Effector memory CD8-positive, alpha-beta T cell (primary cell): ENCODE data around the gene GDI2.
"Not testable (repeated sequence)": the region's sequence is repeated elsewhere in the genome, so short reads cannot be mapped to it uniquely, and the experiment has no call there.

ENCODE experiments used
- ATAC-seq: fragments of 150-1000 bp; cut with Tn5 transposase; replicated peaks from 2 replicates; pipeline ENCODE4 v1.10.0; 2021; ENCODE audit warnings: mild to moderate bottlenecking, moderate library complexity
- DNase-seq, 3 experiments: peaks; one replicate each; pipeline ENCODE4 v3.0.0; 2021
- H3K27ac Mint-ChIP-seq, 2 donors: one replicate each; pipeline ENCODE4 v1.8.0; 2022; ENCODE audit warnings: mild to moderate bottlenecking in 2 of 2, mixed read lengths in 2 of 2, moderate library complexity in 2 of 2
- H3K27me3 Mint-ChIP-seq, 2 donors: one replicate each; pipeline ENCODE4 v1.8.0; 2022; ENCODE audit warnings: mixed read lengths in 2 of 2
- H3K36me3 Mint-ChIP-seq: one replicate; pipeline ENCODE4 v1.8.0; 2022; ENCODE audit warnings: mild to moderate bottlenecking, moderate library complexity, mixed read lengths; ENCODE audit not compliant: insufficient read depth
- H3K4me1 Mint-ChIP-seq, 2 donors: one replicate each; pipeline ENCODE4 v1.8.0; 2022; ENCODE audit warnings: low read depth in 2 of 2, mixed read lengths in 2 of 2
- H3K4me3 Mint-ChIP-seq, 2 donors: one replicate each; pipeline ENCODE4 v1.8.0; 2022; ENCODE audit warnings: mild to moderate bottlenecking in 2 of 2, mixed read lengths in 2 of 2, moderate library complexity in 2 of 2
- H3K9me3 Mint-ChIP-seq, 2 donors: one replicate each; pipeline ENCODE4 v1.8.0; 2022; ENCODE audit warnings: mixed read lengths in 2 of 2

GDI2 gene

GRCh38 chr10:5789626-5790025 is 23.6 kb downstream of the GDI2 start:
- ATAC-seq (no peak), DNase-seq (no peak)
- Mint-ChIP-seq H3K4me1 (peaks cover 4 to 20% of the 10 kb centered on the region in 2 donors), H3K27ac (peak overlapping the region in 1 of 2 donors; percentile 23), H3K36me3 (peaks cover 88% of the 10 kb centered on the region), H3K9me3 (no peaks in the 10 kb centered on the region), H3K27me3 (no peaks in the 10 kb centered on the region), H3K4me3 (no peak overlapping the region)

GRCh38 chr10:5788969-5789368 is 24.3 kb downstream of the GDI2 start:
- no peaks in the 10 kb centered on the region for H3K9me3 Mint-ChIP-seq
- peak overlapping the region in 1 of 2 donors; percentile 73 for H3K27ac Mint-ChIP-seq
- peaks cover 4 to 26% of the 10 kb centered on the region in 2 donors for H3K4me1 Mint-ChIP-seq
- no peak for DNase-seq
- H3K36me3 Mint-ChIP-seq = peaks cover 88% of the 10 kb centered on the region
- H3K4me3 Mint-ChIP-seq = no peak overlapping the region
- no peak for ATAC-seq
- no peaks in the 10 kb centered on the region for H3K27me3 Mint-ChIP-seq

- ATAC-seq (no peak), DNase-seq (no peak)
- Mint-ChIP-seq H3K27me3 (no peaks in the 10 kb centered on the region), H3K36me3 (peaks cover 82% of the 10 kb centered on the region), H3K9me3 (no peaks in the 10 kb centered on the region), H3K4me1 (peaks cover 6 to 54% of the 10 kb centered on the region in 2 donors), H3K27ac (peak overlapping the region; percentile 41 to 62), H3K4me3 (no peak overlapping the region)
Measured at GRCh38 chr10:5783300-5783699, 29.9 kb downstream of the GDI2 start.

GRCh38 chr10:5782174-5782573 is 31.1 kb downstream of the GDI2 start:
- ATAC-seq (no peak), DNase-seq (no peak)
- H3K4me3 Mint-ChIP-seq = no peak overlapping the region
- no peaks in the 10 kb centered on the region for H3K9me3 Mint-ChIP-seq
- H3K27me3 Mint-ChIP-seq = no peaks in the 10 kb centered on the region
- peak overlapping the region; percentile 38 to 41 for H3K27ac Mint-ChIP-seq
- peaks cover 76% of the 10 kb centered on the region for H3K36me3 Mint-ChIP-seq
- peaks cover 4 to 49% of the 10 kb centered on the region in 2 donors for H3K4me1 Mint-ChIP-seq

- Mint-ChIP-seq H3K27ac (peak overlapping the region in 1 of 2 donors; percentile 72), H3K4me1 (peaks cover 17 to 65% of the 10 kb centered on the region in 2 donors), H3K4me3 (no peak overlapping the region), H3K27me3 (no peaks in the 10 kb centered on the region), H3K36me3 (peaks cover 60% of the 10 kb centered on the region), H3K9me3 (no peaks in the 10 kb centered on the region)
- no peak for DNase-seq
- ATAC-seq = no peak
Measured at GRCh38 chr10:5779730-5780129, 33.5 kb downstream of the GDI2 start.

GRCh38 chr10:5777758-5778157 is 35.5 kb downstream of the GDI2 start:
- H3K9me3 Mint-ChIP-seq, ATAC-seq: not testable (repeated sequence)
- peaks cover 22 to 56% of the 10 kb centered on the region in 2 donors for H3K4me1 Mint-ChIP-seq

GRCh38 chr10:5776881-5777197 is 36.4 kb downstream of the GDI2 start:
- peaks cover 22 to 48% of the 10 kb centered on the region in 2 donors for H3K4me1 Mint-ChIP-seq
- H3K4me3 Mint-ChIP-seq = no peak overlapping the region
- peak overlapping the region; percentile 82 to 94 for H3K27ac Mint-ChIP-seq
- no peak for ATAC-seq
- H3K9me3 Mint-ChIP-seq = no peaks in the 10 kb centered on the region
- H3K36me3 Mint-ChIP-seq = peaks cover 46% of the 10 kb centered on the region
- H3K27me3 Mint-ChIP-seq = no peaks in the 10 kb centered on the region
- DNase-seq = no peak

More at GRCh38 chr10:5777758-5778157, 35.5 kb downstream of the GDI2 start:
- Mint-ChIP-seq H3K36me3 (peaks cover 53% of the 10 kb centered on the region), H3K27ac (peak overlapping the region in 1 of 2 donors; percentile 25)
- H3K4me3 Mint-ChIP-seq, DNase-seq, H3K27me3 Mint-ChIP-seq: not testable (repeated sequence)

- H3K36me3 Mint-ChIP-seq = peaks cover 47% of the 10 kb centered on the region
- peak overlapping the region; percentile 82 to 94 for H3K27ac Mint-ChIP-seq
- peaks cover 22 to 47% of the 10 kb centered on the region in 2 donors for H3K4me1 Mint-ChIP-seq
- DNase-seq (no peak), ATAC-seq (no peak)
- H3K4me3 Mint-ChIP-seq = peak overlapping the region; percentile 21 to 47
- no peaks in the 10 kb centered on the region for H3K27me3 Mint-ChIP-seq
- no peaks in the 10 kb centered on the region for H3K9me3 Mint-ChIP-seq
Measured at GRCh38 chr10:5776136-5776880, 36.9 kb downstream of the GDI2 start.

GRCh38 chr10:5775685-5776084 is 37.5 kb downstream of the GDI2 start:
- Mint-ChIP-seq H3K4me1 (peaks cover 20 to 42% of the 10 kb centered on the region in 2 donors), H3K27ac (peak overlapping the region; percentile 82 to 94), H3K9me3 (no peaks in the 10 kb centered on the region), H3K27me3 (no peaks in the 10 kb centered on the region), H3K4me3 (peak overlapping the region; percentile 21 to 47), H3K36me3 (peaks cover 46% of the 10 kb centered on the region)
- ATAC-seq (peak; percentile 99), DNase-seq (peak; percentile 54 to 65 (median 58))

- no peaks in the 10 kb centered on the region for H3K27me3 Mint-ChIP-seq
- DNase-seq (no peak), ATAC-seq (no peak)
- peak overlapping the region; percentile 82 to 94 for H3K27ac Mint-ChIP-seq
- no peaks in the 10 kb centered on the region for H3K9me3 Mint-ChIP-seq
- H3K4me3 Mint-ChIP-seq = peak overlapping the region; percentile 21 to 47
- H3K4me1 Mint-ChIP-seq = peaks cover 20 to 42% of the 10 kb centered on the region in 2 donors
- H3K36me3 Mint-ChIP-seq = peaks cover 50% of the 10 kb centered on the region
Measured at GRCh38 chr10:5774987-5775620, 38.1 kb downstream of the GDI2 start.

- H3K4me1 Mint-ChIP-seq = peaks cover 3 to 8% of the 10 kb centered on the region in 2 donors
- DNase-seq = no peak
- H3K27ac Mint-ChIP-seq = peak overlapping the region; percentile 20 to 71
- ATAC-seq = no peak
- H3K27me3 Mint-ChIP-seq = no peaks in the 10 kb centered on the region
- H3K9me3 Mint-ChIP-seq = no peaks in the 10 kb centered on the region
- peaks cover 67% of the 10 kb centered on the region for H3K36me3 Mint-ChIP-seq
- H3K4me3 Mint-ChIP-seq = no peak overlapping the region
Measured at GRCh38 chr10:5766189-5766588, 47.0 kb downstream of the GDI2 start.

- no peak overlapping the region for H3K4me3 Mint-ChIP-seq
- DNase-seq = no peak
- no peaks in the 10 kb centered on the region for H3K27me3 Mint-ChIP-seq
- H3K27ac Mint-ChIP-seq = peak overlapping the region in 1 of 2 donors; percentile 20
- no peak for ATAC-seq
- peaks cover 3 to 8% of the 10 kb centered on the region in 2 donors for H3K4me1 Mint-ChIP-seq
- H3K9me3 Mint-ChIP-seq = no peaks in the 10 kb centered on the region
- peaks cover 69% of the 10 kb centered on the region for H3K36me3 Mint-ChIP-seq
Measured at GRCh38 chr10:5765617-5766016, 47.6 kb downstream of the GDI2 start.

- ATAC-seq (no peak), DNase-seq (no peak)
- peaks cover 3 to 8% of the 10 kb centered on the region in 2 donors for H3K4me1 Mint-ChIP-seq
- H3K27me3 Mint-ChIP-seq = no peaks in the 10 kb centered on the region
- no peak overlapping the region for H3K4me3 Mint-ChIP-seq
- H3K27ac Mint-ChIP-seq = peak overlapping the region; percentile 31 to 53
- H3K9me3 Mint-ChIP-seq = no peaks in the 10 kb centered on the region
- H3K36me3 Mint-ChIP-seq = peaks cover 71% of the 10 kb centered on the region
Measured at GRCh38 chr10:5764422-5765297, 48.6 kb downstream of the GDI2 start.
